HG03354 (cell line): ENCODE results near the gene ACVR1.
"Not testable (repeated sequence)": the region's sequence is repeated elsewhere in the genome, so short reads cannot be mapped to it uniquely, and the experiment has no call there.

ENCODE experiments used
- ATAC-seq: cut with Tn5 transposase; IDR thresholded peaks from one replicate; pipeline ENCODE4 v1.9.1; 2021; ENCODE audit warnings: mild to moderate bottlenecking; ENCODE audit not compliant: unreplicated experiment, poor library complexity, severe bottlenecking

The ACVR1 gene

DNA sequence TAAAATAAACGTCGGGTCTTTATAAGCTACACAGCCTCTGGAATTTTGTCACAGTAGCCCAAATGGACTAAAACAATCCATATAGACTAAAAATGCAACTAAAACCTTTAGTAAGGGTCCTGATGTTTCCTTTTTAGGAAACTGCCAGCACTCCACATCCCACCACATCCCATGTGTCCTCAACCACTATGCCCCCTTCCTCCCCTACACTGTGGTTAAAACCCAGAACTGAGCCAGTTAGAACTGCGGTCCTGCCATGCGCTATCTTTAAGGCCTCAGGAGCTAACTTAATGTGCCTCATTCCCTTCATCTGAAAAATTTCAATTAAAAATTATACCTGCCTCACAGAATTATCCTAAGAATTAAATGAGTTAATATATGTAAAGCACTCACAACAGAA lies 41.1 kb downstream of the ACVR1 start:
- ATAC-seq, result no peak

DNA sequence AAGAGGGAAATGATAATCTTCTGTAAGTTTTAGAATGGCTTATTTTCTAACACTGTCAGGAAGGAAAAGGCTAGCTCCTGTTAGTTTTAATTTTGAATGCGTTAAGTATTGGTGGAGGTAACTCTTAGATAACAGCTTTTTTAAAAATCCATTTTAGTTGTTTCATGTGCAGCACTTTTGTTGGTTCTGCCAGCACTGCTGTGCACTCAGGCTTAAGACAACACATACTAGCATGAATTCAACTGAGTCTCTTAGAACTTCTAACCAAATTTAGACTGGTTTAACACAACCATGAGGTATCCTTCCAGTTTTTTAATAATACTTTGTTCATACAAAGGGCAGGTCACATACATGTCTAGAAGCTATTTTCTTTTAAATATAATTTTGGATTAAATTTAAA lies 42.4 kb downstream of the ACVR1 start:
- no peak for ATAC-seq

DNA sequence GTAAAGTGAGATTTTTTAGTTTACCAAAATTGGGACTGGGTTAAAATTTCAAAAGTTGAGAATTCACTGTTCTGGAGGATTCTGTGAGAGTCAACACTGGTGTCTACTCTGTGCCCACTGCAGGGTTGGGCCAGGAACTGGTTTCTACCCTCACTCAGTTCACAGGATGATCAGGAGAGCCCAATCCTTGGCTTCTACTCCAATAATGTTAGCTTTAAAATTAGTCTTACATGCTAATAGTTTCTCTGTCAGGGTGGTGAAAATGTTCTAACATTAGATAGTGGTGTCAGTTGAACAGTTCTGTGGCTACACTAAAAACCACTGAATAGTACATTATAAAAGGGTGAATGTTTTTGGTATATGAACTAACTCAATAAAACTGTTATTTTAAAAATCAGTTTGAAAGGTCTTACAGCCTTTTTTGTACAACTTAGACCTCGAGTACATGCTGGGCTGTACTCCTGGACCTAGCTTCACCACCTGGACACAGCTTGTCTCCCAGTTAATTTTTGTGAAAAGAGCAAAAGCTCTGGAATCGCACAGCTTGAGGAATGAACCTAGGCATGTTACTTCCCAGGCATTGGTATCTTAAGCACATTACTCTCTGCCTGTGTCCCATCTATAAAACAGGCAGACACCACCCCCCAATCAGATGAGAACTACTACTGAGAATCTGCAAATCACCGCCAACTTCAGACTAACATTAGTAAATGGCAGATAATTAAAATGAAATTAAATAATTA lies 44.4 kb downstream of the ACVR1 start:
- no peak for ATAC-seq

DNA sequence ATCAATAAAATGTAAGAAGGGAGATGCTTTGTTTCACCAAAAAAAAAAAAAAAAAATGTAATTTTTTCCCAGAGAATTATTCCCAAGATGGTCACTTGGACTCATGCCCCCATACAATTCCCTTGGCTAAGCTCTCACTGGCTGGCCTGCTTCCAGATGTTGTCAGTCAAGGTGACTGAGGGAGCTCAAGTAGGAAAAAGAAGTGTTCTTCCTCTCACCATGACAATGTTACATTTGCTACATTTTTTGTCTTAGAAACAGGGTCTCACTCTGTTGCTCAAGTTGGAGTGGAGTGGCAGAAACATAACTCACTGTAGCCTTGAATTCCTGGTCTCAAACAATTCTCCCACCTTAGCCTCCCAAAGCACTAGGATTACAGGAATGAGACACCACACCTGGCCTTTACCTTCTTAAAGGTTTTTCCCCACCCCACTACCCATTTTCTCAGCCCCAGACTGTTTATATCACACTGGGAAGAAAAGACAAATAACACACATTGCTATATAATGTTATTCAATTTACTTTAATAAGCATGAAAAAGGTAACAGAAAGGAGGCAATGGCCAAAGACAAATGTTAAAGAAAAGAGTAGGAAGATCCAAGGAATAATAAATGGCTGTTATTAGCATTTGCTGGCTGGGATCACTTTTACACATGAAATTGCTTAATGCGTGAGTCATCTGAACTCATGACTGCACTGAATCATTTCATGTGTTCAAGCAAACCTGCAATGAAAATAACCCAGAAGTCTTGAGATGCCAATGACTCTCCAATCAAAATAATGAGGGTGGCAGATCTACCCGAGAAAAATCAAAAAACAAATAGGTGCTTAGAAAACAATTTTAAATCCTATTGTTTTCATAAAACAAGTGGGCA lies 45.2 kb downstream of the ACVR1 start:
- no peak for ATAC-seq

DNA sequence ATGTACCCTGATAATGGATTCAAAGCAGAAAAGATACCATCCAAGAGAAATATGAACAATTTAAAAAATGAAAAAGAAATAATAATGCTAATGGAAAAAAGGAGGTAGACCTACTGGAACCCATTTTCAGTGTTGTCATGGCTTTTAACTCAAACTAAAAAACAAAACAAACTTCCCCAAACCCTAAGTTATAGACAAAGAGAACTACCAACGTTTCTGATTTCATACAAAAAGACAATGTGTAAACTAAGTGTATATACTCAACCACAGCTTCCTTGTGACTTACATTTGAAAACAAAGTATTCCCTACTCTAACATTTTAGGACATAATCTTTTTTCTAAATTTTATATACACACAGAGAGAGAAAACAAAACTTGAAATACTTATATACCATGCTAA lies 45.9 kb downstream of the ACVR1 start:
- ATAC-seq, result no peak

DNA sequence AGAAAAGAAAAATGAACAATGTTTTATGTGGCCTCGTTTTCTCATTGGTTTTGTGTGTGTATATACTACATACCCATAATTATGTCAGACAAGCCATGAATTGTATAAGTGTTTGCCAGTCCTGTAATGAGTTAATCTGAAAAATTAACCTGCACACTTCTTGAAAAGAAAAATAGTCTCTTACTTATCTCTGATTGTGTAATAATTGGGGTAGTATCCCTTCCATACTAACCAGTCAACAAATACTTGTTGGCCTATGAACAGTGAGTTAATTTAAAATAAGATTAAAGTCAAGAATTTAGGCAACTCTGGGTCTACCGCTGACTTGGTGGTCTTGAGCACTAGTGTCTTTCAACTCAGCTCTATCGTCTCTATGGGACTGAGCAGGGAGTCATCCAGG lies 48.8 kb downstream of the ACVR1 start:
- no peak for ATAC-seq

DNA sequence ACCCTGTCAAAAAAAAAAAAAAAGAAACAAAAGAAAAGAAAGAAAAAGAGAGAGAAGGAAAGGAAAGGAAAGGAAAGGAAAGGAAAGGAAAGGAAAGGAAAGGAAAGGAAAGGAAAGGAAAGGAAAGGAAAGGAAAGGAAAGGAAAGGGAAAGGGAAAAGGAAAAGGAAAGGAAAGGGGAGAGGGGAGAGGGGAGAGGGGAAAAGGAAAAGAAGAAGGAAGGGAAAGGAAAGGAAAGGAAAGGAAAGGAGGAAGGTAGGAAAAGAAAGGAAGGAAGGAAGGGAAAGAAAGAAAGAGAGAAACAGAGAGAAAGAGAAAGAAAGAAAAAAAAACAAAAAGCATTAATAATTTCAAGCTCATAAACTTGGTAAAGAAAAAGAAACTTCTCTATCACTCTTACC lies 49.5 kb downstream of the ACVR1 start:
- not testable (repeated sequence) for ATAC-seq

DNA sequence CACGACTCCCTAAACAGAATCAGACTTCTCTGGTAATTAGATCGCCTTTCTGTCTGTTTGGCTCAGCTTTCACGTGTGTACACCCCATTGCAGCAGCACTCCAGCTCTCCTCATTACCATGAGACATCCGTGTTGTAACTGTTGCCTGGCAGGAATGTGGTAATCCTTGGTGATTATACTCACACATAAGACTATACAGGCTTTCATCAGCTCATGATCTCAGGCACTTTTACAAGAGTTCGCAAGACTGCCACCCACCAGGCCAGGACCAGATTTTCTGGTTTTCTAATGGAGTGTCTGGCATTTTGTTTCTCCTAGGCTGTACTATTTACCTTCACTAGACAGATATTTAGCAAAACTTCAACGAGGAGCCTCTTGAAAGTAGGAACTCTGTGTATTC lies 50.2 kb downstream of the ACVR1 start:
- no peak for ATAC-seq

DNA sequence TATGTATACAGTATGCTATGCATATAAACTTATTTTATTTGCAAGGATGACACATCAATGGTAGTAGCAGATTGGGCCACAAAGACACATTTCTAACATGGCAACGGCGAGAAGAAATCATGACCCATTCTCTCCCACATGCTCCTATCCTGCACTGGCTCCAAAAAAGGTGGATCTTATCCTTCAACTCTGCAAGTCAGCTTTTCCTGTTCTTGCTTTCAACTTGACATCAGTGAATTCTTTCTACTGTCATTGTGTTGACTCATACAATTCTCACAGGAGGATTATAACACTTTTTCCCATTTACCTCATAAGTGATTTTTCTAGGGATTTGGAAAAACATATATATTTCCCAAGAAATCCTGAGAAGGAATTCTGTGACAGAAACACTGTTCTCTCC lies 53.1 kb downstream of the ACVR1 start:
- no peak for ATAC-seq

DNA sequence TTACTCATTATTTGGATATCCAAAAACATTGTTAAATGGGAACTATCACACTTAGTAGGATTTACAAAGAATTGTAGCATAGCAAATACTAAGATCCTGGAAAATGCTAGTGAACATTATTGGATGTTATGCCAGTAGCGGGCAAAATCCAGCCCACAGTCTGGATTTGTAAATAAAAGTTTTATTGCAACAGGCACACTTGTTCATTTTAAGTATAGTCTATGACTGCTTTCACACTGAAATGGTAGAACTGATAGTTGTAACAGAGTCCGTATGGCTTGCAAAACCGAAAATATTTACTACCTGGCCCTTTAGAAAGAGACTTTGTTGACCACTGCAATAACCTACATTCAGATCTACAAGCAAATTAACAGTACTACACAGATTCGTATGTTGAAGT lies 53.6 kb downstream of the ACVR1 start:
- ATAC-seq, result no peak

DNA sequence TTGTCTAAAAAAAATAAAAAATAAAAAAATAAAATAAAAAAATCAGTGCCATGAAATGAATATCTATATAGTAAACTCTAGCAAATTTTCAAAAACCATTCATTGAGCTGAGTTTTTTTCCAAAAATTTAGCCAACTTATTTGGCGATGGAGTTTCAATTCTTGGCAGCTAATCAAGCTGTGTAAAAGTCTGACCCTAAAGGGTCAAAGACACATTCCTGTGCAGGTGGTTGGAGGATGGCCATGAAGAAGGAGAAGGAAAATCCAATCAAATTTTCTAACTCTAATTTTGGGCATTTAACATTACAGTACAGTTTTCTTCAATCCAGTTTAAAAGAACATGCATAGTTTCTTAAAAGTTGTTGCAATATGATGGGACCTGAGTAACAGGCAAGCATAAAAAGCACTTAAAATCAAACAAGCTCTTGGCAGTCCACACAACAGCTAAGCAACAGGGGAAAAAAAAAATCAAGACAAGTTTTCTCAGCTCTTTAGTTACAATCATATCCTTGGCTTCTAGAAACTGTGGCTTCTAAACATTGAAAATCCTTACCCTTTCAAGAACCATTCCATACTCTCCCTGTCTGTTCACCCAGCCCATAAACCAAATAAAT lies 54.5 kb downstream of the ACVR1 start:
- ATAC-seq, result no peak

DNA sequence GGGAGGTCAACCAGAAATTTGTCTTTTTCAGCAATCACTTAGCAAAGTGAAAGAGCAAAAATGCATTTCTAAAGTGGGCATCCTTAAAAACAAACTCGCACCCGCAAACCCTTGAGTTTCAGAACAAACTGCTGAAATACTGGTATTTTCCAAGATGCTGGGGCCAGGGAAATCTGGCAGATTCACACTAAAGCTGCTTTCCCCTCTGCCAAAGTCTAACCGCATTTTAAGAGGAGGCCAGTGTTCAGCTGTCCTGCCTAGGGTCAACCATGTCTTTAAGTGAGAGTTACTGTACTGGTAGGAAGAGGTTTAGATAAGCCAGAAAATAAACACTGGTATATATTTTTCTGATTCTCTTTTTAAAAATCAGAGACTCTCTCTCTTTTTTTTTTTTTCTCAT lies 55.9 kb downstream of the ACVR1 start:
- ATAC-seq, result no peak

DNA sequence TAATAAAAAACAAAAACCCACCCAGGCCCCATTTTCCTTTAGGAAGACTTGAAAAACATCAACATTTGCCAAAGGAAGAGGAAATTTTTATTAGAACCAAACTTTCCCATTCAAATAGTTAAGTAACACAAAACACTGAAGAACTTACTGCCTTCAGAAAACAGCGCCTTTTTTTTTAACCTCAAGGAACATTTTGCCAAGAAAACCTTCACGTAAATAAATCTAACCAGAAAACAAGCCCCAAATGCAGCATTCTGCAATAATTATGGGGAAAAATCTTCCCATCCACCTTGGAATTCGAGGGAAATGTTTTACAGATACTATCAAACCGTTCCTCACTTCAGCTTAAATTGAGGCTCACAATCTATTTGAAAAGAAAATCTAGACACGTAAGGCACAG lies 56.4 kb downstream of the ACVR1 start:
- no peak for ATAC-seq

DNA sequence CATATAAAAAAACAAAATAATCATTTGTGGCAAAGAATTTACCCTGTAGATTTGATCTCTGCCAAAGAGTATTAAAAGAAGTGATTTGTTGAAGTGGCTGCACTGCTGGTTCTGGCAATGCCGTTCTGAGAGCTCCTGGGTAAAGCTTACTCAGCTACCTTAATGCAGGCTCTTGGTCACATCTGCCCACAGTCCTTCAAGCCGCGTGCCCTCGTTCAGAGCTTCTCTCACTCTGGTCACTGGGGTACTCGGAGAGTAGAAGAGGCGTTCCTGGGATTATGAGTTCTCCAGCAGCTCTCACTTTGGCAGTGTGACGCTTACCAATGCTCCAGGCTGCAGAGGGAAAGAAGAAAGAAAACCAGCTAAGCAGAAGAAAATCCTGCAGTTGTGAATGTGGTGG lies 57.9 kb downstream of the ACVR1 start:
- ATAC-seq, result no peak

DNA sequence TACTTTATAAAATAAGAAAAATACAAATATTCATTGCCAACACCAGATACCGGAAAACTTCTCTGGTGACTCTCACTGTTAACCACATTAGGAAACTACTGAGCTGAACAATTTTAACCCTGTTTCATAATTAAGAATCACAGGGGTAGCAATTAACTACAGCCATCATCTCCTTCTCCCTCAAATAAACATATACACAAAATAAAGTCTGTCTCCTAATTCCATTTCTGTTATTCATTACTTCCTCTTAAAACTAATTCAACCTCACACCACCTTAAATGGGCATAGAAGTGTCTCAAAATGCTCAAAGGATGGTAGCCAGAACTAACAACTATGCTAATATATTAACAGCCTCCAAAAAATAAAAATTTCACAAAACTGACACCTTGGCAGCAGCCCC lies 60.7 kb downstream of the ACVR1 start:
- no peak for ATAC-seq

DNA sequence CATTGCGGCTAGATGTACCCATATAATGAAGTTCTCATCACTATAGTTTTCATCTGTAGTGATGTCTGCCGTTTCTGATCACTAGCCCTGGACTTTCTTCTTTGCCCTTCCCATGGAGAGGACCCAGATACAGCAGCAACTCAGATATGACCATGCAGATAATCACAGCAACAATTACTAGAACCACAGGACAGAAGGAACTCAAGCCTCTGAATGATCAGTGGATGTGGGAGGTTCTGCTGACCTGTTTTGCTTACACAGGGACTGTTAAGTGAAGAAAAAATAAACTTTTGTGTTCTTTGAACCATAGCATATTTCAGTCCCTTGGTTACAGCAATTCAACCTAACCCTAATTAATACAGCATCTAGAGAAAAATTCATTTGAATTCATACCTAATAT lies 62.7 kb downstream of the ACVR1 start:
- ATAC-seq, result no peak

DNA sequence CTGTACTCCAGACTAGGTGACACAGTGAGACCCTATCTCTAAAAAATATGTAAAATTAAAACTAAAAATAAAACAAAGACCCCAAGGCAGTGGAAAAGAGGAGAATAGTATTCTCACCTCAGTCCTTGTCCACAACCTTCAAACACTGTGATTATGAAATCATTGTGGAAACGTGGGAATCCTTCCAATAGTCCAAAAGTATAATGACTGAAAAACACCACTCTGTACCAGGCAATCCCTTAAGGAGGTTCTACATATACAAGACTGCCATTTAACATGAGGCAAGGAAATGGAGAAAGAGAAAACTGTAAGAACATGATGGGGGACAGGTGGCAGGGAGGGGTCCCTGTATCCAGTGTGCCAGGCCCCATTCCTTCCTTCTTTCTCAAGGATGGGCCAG lies 66.1 kb downstream of the ACVR1 start:
- no peak for ATAC-seq

DNA sequence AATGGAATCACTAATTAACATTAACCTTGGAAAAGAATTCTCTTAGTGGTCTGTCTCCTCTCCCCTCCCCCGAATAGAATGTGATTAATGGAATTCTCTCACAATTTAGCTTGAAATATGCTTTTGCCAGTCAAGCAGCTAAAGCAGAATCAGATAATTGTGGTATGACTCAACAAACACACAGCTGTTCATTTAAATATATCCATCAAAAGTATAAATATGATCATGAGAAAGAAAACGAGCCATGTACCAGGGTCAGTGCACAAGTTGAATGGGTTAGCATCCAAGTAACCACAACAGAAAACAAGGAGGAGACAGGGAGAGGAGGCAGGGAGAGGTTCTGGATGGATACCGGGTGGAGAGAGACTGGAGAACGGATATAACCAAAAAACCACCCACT lies 66.9 kb downstream of the ACVR1 start:
- ATAC-seq, result no peak

DNA sequence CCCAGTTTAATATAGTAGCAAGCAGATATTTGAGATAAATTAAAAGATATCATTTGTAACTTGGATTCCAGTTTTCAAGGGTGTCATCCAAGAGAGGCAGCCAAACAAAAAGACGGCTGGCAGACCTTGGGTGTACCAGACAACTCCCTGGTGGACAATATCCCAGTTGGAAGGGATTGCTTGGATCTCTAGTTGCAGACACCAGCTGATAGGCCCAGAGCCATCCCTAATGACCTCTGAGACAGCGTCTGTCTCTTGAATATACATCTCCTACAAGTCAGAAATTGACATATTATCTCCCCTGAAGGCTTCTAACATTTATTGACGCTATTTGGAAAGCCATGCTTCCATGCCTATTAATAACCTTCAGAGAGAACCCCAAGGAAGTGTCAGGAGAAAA lies 67.7 kb downstream of the ACVR1 start:
- ATAC-seq, result no peak

DNA sequence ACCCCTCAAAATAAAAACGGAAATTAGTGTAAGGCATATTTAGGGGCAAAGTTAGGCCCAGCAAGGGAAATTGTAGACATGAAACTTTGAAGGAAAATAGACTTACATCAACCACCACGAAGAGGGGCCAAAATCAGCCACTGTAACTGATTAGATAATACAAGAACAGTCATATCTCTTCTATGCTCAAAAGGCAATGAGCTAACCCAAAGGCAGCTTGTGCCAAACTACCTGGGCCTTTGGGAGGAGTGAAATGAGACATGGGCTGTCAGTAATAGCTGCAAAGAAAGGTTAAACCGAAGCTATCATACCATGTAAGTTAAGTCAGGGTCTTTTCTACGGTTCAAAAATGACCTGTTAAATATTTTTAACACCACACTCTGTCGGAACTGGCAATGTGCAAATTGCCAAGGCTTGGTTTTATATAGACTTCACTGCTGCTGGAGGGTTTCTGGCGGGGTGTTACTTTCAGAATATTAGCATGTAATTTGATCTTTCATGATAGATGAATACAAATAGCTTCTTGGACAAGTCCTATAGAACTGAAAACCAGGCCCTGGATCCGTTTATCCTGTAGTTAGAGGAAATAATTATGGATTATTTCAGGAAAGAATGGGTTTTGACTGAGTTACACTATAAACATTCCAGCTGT lies 69.6 kb downstream of the ACVR1 start:
- no peak for ATAC-seq
